WTC11 (cell line): ENCODE data around the gene MADCAM1. TPM values are rescaled to one million over a fixed set of nuclear protein-coding genes. Genes with fewer than 3 reads are reported as not detected.

ENCODE experiments used
- ATAC-seq: fragments of 200-7000 bp; cut with Tn5 transposase; 2 replicates; pipeline ENCODE4 v1.10.0; 2021; ENCODE audit warnings: mild to moderate bottlenecking, moderate library complexity
- CTCF ChIA-PET: fragments of 300-600 bp; sonication (Branson Sonifier 250); formaldehyde crosslinking; loops from one replicate; lab custom pipeline; 2021; ENCODE audit warnings: antibody characterized with exemption; lab: Charles Lee
- POLR2A ChIA-PET: fragments of 350-600 bp; sonication (Branson Sonifier 250); formaldehyde crosslinking; loops from one replicate; lab custom pipeline; 2021; ENCODE audit warnings: antibody characterized with exemption; lab: Charles Lee
- DNase-seq: peaks from one replicate; pipeline ENCODE4 v3.0.0; 2021; ENCODE audit warnings: low spot score
- H3K27ac Mint-ChIP-seq: 2 replicates; pipeline ENCODE4 v1.8.0; 2021; ENCODE audit warnings: mixed read lengths
- H3K27me3 Mint-ChIP-seq: 2 replicates; pipeline ENCODE4 v1.8.0; 2021; ENCODE audit warnings: low read depth, mild to moderate bottlenecking, moderate library complexity, mixed read lengths
- H3K36me3 Mint-ChIP-seq: 2 replicates; pipeline ENCODE4 v1.8.0; 2021; ENCODE audit warnings: mixed read lengths
- H3K4me1 Mint-ChIP-seq: 2 replicates; pipeline ENCODE4 v1.8.0; 2022; ENCODE audit warnings: mixed read lengths
- H3K4me3 Mint-ChIP-seq: 2 replicates; pipeline ENCODE4 v1.8.0; 2021; ENCODE audit warnings: mild to moderate bottlenecking, moderate library complexity, mixed read lengths
- H3K9me3 Mint-ChIP-seq: 2 replicates; pipeline ENCODE4 v1.8.0; 2021; ENCODE audit warnings: mixed read lengths
- CREB1 ChIP-seq: sonication (generic); formaldehyde crosslinking; IDR thresholded peaks from 2 replicates; pipeline ENCODE4 v1.8.0; 2023; ENCODE audit warnings: mild to moderate bottlenecking, missing genetic modification reagents
- FOXJ3 ChIP-seq: sonication (generic); formaldehyde crosslinking; IDR thresholded peaks from 2 replicates; pipeline ENCODE4 v1.9.0; 2021; ENCODE audit warnings: missing genetic modification reagents, mild to moderate bottlenecking, borderline replicate concordance
- FOXK1 ChIP-seq: sonication (generic); formaldehyde crosslinking; IDR thresholded peaks from 2 replicates; pipeline ENCODE4 v1.8.0; 2022; ENCODE audit warnings: mild to moderate bottlenecking, moderate library complexity, missing genetic modification reagents
- MXD4 ChIP-seq: fragments of 250-450 bp; sonication (Bioruptor Pico); IDR thresholded peaks from 2 replicates; pipeline ENCODE4 v1.8.0; 2021; ENCODE audit warnings: mild to moderate bottlenecking, moderate library complexity, borderline replicate concordance
- PRRX2 ChIP-seq: fragments of 250-450 bp; sonication (Bioruptor Pico); IDR thresholded peaks from 2 replicates; pipeline ENCODE4 v1.8.0; 2021; ENCODE audit warnings: mild to moderate bottlenecking
- SMAD3 ChIP-seq: sonication (generic); formaldehyde crosslinking; IDR thresholded peaks from 2 replicates; pipeline ENCODE4 v1.8.0; 2022; ENCODE audit warnings: missing genetic modification reagents, mild to moderate bottlenecking, borderline replicate concordance
- SP1 ChIP-seq: sonication (generic); formaldehyde crosslinking; conservative IDR thresholded peaks from 2 replicates; pipeline ENCODE4 v1.8.1; 2022; ENCODE audit warnings: missing genetic modification reagents
- ZBTB21 ChIP-seq: sonication (generic); formaldehyde crosslinking; IDR thresholded peaks from 2 replicates; pipeline ENCODE4 v1.8.1; 2023; ENCODE audit warnings: mild to moderate bottlenecking, missing genetic modification reagents, borderline replicate concordance
- ZNF138 ChIP-seq: sonication (generic); formaldehyde crosslinking; conservative IDR thresholded peaks from 2 replicates; pipeline ENCODE4 v1.8.1; 2022; ENCODE audit warnings: mild to moderate bottlenecking, moderate library complexity, missing genetic modification reagents
- ZNF232 ChIP-seq: sonication (generic); formaldehyde crosslinking; IDR thresholded peaks from 2 replicates; pipeline ENCODE4 v1.8.0; 2022; ENCODE audit warnings: mild to moderate bottlenecking, missing genetic modification reagents
- ZNF532 ChIP-seq: fragments of 250-450 bp; sonication (Bioruptor Pico); IDR thresholded peaks from 2 replicates; pipeline ENCODE4 v1.9.0; 2021; ENCODE audit warnings: mild to moderate bottlenecking, borderline replicate concordance
- total RNA-seq: library from RNA; stranded (reverse); gene quantifications from 3 replicates; pipeline ENCODE4 v1.2.3, GENCODE V29; 2021
- TF ChIP-seq, protein P1 (sequence below): sonication (generic); formaldehyde crosslinking; IDR thresholded peaks from 2 replicates; pipeline ENCODE4 v1.8.1; 2023; ENCODE audit warnings: mild to moderate bottlenecking, missing genetic modification reagents, moderate library complexity
- TF ChIP-seq, protein P2 (sequence below): fragments of 250-450 bp; sonication (Bioruptor Pico); IDR thresholded peaks from 2 replicates; pipeline ENCODE4 v1.9.0; 2021; ENCODE audit warnings: mild to moderate bottlenecking
- TF ChIP-seq, protein P3 (sequence below): sonication (generic); formaldehyde crosslinking; IDR thresholded peaks from 2 replicates; pipeline ENCODE4 v1.8.1; 2023; ENCODE audit warnings: mild to moderate bottlenecking, missing genetic modification reagents, moderate library complexity
- TF ChIP-seq, protein P4 (sequence below): sonication (generic); formaldehyde crosslinking; IDR thresholded peaks from 2 replicates; pipeline ENCODE4 v1.8.0; 2022; ENCODE audit warnings: mild to moderate bottlenecking, missing genetic modification reagents
- TF ChIP-seq, protein P5 (sequence below): sonication (generic); formaldehyde crosslinking; IDR thresholded peaks from 2 replicates; pipeline ENCODE4 v1.8.0; 2022; ENCODE audit warnings: mild to moderate bottlenecking, missing genetic modification reagents
- TF ChIP-seq, protein P6 (sequence below): sonication (generic); formaldehyde crosslinking; IDR thresholded peaks from 2 replicates; pipeline ENCODE4 v1.8.1; 2022; ENCODE audit warnings: low read depth, mild to moderate bottlenecking, moderate library complexity, missing genetic modification reagents, borderline replicate concordance

MADCAM1 gene
- total RNA-seq, 1 experiment from 2014 or later, result 4.7 TPM

DNA sequence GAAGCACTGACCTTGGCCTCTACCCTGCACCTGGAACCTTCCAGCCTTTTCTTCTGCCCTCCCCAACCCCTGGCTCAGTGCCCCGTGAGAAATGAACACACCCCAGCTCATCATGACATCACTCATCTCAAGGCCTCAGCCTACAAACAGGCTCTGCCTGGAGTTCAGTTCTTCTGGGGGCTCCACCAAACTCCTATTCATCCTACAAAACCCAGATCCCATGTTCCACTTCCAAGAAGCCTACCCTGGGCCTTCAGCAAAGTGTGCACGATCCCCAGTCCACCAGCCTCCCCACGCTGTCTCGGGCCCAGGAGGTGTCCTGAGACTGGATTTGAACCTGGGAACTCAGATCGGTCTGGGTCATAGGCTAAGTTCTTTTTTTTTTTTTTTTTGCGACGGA, 26.5 kb upstream of the MADCAM1 start:
- ATAC-seq, result no peak
- CTCF ChIA-PET, result interaction anchor here (0.7 to 1.3 kb wide), 2 partner anchors 41 to 96 kb away, joined by 3 to 5 read pairs; no protein-coding TSS in a partner anchor
- POLR2A ChIA-PET, result no interaction called here

GRCh38 chr19:470701-471100, 25.6 kb upstream of the MADCAM1 start:
- no peak for DNase-seq
- Mint-ChIP-seq H3K27me3 (no peaks in the 10 kb centered on the region), H3K4me1 (no peaks in the 10 kb centered on the region), H3K4me3 (no peak overlapping the region), H3K36me3 (no peaks in the 10 kb centered on the region), H3K9me3 (no peaks in the 10 kb centered on the region), H3K27ac (no peak overlapping the region)
- no peak for ATAC-seq
- CTCF ChIA-PET, result interaction anchor here (0.7 to 1.3 kb wide), 3 partner anchors 9 to 97 kb away, joined by 3 to 5 read pairs (median 3); no protein-coding TSS in a partner anchor
- POLR2A ChIA-PET, result no interaction called here
- no peak for TF ChIP-seq SP1 (CRISPR knock-in tag)
- no peak for TF ChIP-seq ZNF232
- TF ChIP-seq, protein P1, sequence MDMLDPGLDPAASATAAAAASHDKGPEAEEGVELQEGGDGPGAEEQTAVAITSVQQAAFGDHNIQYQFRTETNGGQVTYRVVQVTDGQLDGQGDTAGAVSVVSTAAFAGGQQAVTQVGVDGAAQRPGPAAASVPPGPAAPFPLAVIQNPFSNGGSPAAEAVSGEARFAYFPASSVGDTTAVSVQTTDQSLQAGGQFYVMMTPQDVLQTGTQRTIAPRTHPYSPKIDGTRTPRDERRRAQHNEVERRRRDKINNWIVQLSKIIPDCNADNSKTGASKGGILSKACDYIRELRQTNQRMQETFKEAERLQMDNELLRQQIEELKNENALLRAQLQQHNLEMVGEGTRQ, result no peak
- TF ChIP-seq SMAD3 (CRISPR knock-in tag), result no peak
- TF ChIP-seq, protein P2, sequence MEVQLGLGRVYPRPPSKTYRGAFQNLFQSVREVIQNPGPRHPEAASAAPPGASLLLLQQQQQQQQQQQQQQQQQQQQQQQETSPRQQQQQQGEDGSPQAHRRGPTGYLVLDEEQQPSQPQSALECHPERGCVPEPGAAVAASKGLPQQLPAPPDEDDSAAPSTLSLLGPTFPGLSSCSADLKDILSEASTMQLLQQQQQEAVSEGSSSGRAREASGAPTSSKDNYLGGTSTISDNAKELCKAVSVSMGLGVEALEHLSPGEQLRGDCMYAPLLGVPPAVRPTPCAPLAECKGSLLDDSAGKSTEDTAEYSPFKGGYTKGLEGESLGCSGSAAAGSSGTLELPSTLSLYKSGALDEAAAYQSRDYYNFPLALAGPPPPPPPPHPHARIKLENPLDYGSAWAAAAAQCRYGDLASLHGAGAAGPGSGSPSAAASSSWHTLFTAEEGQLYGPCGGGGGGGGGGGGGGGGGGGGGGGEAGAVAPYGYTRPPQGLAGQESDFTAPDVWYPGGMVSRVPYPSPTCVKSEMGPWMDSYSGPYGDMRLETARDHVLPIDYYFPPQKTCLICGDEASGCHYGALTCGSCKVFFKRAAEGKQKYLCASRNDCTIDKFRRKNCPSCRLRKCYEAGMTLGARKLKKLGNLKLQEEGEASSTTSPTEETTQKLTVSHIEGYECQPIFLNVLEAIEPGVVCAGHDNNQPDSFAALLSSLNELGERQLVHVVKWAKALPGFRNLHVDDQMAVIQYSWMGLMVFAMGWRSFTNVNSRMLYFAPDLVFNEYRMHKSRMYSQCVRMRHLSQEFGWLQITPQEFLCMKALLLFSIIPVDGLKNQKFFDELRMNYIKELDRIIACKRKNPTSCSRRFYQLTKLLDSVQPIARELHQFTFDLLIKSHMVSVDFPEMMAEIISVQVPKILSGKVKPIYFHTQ (CRISPR knock-in tag), result no peak
- TF ChIP-seq CREB1 (CRISPR knock-in tag), result no peak
- TF ChIP-seq, protein P3, sequence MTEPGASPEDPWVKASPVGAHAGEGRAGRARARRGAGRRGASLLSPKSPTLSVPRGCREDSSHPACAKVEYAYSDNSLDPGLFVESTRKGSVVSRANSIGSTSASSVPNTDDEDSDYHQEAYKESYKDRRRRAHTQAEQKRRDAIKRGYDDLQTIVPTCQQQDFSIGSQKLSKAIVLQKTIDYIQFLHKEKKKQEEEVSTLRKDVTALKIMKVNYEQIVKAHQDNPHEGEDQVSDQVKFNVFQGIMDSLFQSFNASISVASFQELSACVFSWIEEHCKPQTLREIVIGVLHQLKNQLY, result no peak
- no peak for TF ChIP-seq ZBTB21 (CRISPR knock-in tag)
- TF ChIP-seq ZNF532 (CRISPR knock-in tag), result no peak

More for the DNA sequence above, 26.5 kb upstream of the MADCAM1 start:
- DNase-seq, result no peak
- Mint-ChIP-seq H3K4me1 (no peaks in the 10 kb centered on the region), H3K4me3 (no peak overlapping the region), H3K9me3 (no peaks in the 10 kb centered on the region; the same call in 1 of the 2 replicates), H3K27ac (no peak overlapping the region), H3K27me3 (no peaks in the 10 kb centered on the region), H3K36me3 (no peaks in the 10 kb centered on the region)
- TF ChIP-seq FOXJ3 (CRISPR knock-in tag), result no peak
- TF ChIP-seq FOXK1 (CRISPR knock-in tag), result no peak

DNA sequence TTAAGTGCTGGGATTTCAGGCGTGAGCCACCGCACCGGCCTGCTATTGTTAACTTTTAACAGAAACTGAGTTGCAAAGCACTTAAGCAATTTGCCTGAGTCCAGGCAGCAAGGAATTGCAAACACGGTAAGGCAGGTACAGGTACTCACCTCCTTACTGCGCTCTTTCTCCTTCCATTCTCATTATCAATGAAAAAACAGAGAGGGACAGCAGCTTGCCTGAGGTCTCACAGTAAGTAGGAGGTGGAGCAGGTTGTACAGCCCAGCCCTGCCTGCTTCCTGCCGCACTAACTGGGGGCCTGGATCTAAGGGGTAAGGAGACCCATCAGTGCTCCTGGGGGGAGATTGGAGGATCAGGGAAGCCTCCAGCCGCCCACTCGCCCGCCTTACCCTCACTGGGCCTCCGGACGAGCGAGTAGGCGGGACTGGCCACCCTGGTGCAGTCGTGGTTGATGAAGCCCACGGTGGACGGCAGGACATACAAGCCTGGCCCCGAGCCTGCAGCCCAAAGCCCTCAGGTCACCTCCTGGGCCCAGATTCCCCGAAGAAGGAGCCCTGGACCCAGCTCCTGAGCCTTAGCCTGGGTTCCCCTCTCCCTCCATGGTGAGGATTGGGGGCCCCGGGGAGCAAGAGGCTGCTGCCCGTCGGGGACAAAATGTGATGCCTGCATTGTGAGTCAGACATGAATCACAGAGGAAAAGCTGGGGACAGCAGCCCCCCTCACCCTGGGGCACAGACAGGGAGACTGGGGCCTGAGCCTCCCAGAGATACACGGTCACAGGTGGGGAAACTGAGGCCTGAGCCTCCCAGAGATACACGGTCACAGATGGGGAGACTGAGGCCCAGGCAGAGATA, 24.1 kb upstream of the MADCAM1 start:
- no peaks in the 10 kb centered on the region for H3K4me1 Mint-ChIP-seq
- no peaks in the 10 kb centered on the region for H3K36me3 Mint-ChIP-seq
- no peaks in the 10 kb centered on the region for H3K27me3 Mint-ChIP-seq
- no peak overlapping the region for H3K27ac Mint-ChIP-seq
- DNase-seq (no peak), ATAC-seq (no peak)
- no peaks in the 10 kb centered on the region for H3K9me3 Mint-ChIP-seq
- POLR2A ChIA-PET, result interaction anchor here (0.7 kb wide), 1 partner anchor 1309 kb away, joined by 4 read pairs; no protein-coding TSS in a partner anchor
- CTCF ChIA-PET, result interaction anchor here (1.3 kb wide), 1 partner anchor 8 kb away, joined by 3 read pairs; no protein-coding TSS in a partner anchor
- no peak overlapping the region for H3K4me3 Mint-ChIP-seq
- TF ChIP-seq, protein P4, sequence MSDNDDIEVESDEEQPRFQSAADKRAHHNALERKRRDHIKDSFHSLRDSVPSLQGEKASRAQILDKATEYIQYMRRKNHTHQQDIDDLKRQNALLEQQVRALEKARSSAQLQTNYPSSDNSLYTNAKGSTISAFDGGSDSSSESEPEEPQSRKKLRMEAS (CRISPR knock-in tag), result no peak
- TF ChIP-seq FOXK1 (CRISPR knock-in tag), result no peak
- no peak for TF ChIP-seq PRRX2 (CRISPR knock-in tag)
- TF ChIP-seq, protein P1, result no peak
- TF ChIP-seq, protein P5, sequence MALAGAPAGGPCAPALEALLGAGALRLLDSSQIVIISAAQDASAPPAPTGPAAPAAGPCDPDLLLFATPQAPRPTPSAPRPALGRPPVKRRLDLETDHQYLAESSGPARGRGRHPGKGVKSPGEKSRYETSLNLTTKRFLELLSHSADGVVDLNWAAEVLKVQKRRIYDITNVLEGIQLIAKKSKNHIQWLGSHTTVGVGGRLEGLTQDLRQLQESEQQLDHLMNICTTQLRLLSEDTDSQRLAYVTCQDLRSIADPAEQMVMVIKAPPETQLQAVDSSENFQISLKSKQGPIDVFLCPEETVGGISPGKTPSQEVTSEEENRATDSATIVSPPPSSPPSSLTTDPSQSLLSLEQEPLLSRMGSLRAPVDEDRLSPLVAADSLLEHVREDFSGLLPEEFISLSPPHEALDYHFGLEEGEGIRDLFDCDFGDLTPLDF (CRISPR knock-in tag), result no peak
- TF ChIP-seq ZNF138 (CRISPR knock-in tag), result no peak
- TF ChIP-seq MXD4 (CRISPR knock-in tag), result no peak
- TF ChIP-seq, protein P6, sequence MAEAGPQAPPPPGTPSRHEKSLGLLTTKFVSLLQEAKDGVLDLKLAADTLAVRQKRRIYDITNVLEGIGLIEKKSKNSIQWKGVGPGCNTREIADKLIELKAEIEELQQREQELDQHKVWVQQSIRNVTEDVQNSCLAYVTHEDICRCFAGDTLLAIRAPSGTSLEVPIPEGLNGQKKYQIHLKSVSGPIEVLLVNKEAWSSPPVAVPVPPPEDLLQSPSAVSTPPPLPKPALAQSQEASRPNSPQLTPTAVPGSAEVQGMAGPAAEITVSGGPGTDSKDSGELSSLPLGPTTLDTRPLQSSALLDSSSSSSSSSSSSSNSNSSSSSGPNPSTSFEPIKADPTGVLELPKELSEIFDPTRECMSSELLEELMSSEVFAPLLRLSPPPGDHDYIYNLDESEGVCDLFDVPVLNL (CRISPR knock-in tag), result no peak
